Pons (tissue), 1 donor: Measurements from ENCODE around the gene IL27RA.

Source experiments
- DNase-seq: peaks from one replicate; pipeline ENCODE4 v3.0.0-alpha.2; 2016; ENCODE audit warnings: low spot score

Gene IL27RA

GRCh38 chr19:14031719-14032480 lies at the start of gene IL27RA:
Gene IL27RA (plus strand): TSS chr19:14031762. CDS start chr19:14031873, 111 bp downstream.
- DNase-seq: peak; percentile 8

DNA sequence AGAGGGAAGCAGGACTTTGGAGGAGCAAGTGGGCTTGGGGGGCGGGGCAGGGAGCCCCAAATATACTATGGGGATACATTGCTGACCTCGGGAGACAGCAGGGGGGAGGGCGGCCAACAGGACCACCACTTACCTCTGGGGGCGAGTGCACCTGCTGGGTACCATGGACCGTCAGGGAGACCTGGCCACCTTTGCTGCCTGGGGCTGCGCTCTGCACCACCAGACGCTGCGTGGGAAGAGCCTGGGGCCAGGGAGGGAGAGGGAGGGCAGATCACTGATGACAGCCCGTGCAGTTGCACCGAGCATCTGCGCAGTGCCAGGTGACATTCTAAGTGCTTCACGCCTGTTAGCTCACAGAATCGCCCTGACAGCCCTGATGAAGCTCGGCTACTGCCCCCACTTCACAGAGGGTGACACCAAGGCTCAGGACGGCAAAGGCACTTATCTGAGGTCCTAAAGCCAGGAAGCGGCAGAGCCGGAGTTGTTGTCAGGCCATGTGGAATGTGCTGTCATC lies 49.5 kb upstream of the IL27RA start:
- DNase-seq: no peak

- no peak for DNase-seq
Measured at GRCh38 chr19:13982773-13983172, 48.8 kb upstream of the IL27RA start.

GRCh38 chr19:13983213-13983889 lies 48.2 kb upstream of the IL27RA start:
- no peak for DNase-seq

DNA sequence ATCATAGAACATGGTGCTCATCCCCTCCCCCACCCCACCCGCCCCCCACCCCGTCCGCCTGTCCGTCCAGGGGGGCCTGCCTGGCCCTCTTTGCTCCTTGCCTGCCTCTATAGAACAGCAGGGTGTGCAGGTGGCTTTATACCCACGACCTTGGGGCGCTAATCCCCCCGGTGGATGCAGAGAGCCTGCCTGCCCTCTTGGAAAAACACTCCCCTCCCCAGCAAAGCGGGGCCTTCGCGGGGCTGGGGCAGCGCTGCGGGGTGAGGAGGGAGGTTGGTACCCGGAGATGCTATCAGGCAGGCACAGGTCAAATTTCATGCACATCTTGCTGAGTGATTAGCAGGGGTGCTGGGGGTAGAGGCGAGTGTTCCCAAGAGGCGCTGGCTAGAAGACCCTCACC lies 47.4 kb upstream of the IL27RA start:
- DNase-seq: no peak

GRCh38 chr19:13984875-13985741 lies 46.5 kb upstream of the IL27RA start:
- DNase-seq: no peak

- DNase-seq: no peak
Measured at GRCh38 chr19:13985771-13986347, 45.7 kb upstream of the IL27RA start.

- peak; percentile 73 for DNase-seq
Measured at GRCh38 chr19:13986348-13986904, 45.1 kb upstream of the IL27RA start.

GRCh38 chr19:13987101-13987890 lies 44.3 kb upstream of the IL27RA start:
- DNase-seq: peak; percentile 76

GRCh38 chr19:13989487-13989886 lies 42.1 kb upstream of the IL27RA start:
- DNase-seq: no peak

GRCh38 chr19:13990085-13990484 lies 41.5 kb upstream of the IL27RA start:
- DNase-seq: no peak

DNA sequence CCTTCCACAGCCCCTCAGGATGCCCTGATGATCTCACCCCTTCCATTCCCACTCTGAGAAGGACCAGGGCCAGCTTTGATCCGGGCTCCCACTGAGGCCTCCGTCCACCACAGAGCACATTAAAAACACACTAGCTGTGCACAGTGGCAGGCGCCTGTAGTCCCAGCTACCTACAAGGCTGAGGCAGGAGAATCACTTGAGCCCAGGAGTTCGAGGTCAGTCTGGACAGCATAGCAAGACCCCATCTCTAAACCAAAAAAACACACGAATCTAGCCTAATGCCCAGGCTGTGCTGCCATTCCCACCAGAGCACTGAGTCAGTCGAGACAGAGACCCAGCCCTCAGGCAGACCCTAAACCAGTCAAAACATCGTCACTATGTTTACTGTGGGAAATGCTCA lies 39.5 kb upstream of the IL27RA start:
- DNase-seq: no peak

GRCh38 chr19:13993590-13994300 lies 37.8 kb upstream of the IL27RA start:
- no peak for DNase-seq

DNA sequence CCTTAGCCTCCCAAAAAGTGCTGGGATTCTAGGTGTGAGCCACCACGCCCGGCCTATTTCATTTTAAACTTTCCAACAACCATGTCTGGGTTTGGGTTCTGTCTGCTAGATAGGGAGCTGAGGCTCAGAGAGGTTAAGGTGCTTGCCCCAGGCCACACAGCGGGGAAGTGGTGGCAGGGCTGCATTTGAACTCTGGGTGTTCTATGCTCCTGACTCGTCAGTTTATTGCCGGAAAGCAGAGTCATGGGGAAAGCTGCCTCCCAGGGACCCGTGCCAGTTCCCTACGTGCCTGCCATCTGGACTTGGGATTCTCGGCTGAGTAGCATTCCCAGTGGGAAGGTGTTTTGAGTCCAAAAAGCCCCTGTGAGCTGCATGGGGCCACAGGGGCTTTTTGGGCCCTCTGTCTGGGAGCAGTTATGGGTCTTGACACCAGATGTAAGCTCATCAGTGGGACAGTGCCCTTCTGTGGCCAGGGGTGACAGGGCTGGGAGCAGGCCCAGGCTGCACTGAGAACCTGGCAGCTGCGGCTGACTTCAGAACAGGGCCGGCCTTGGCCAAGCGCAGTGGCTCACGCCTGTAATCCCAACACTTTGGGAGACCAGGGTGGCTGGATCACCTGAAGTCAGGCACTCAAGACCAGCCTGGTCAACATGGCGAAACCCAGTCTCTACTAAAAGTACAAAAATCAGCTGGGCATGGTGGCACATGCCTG lies 36.4 kb upstream of the IL27RA start:
- peak; percentile 20 for DNase-seq

- DNase-seq: no peak
Measured at GRCh38 chr19:13995878-13996765, 35.4 kb upstream of the IL27RA start.

DNA sequence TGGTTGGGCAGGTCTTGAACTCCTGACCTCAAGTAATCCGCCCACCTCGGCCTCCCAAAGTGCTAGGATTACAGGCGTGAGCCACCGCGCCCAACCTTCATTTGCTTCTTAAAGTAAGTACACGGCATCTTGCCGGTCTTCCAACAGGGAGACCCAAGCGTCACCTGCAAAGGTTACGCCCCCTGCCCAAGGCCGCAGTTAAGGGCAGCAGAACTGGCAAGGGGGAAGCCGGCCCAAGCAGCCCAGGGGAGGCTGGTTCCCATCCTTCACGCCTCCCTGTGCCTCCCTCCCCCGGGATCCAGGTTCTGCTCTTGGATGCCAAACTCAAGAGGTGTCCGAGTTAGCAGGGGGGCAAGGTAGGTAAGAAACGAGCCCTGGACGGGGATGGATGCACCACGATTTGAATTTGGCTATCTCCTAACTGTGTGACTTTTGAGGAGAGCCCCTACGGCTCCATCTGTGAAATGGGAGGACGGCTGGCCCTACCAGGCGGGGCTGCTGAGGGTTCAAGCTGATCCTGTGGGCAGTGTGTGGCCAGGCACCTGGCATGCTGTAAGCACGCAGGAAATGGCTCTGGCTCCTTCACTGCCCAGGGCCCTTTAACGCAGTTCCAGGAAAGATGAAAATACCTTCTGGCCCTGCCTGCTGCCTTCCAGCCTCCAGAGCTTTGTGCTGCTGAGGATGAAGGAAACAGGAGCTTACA lies 34.5 kb upstream of the IL27RA start:
- no peak for DNase-seq

DNA sequence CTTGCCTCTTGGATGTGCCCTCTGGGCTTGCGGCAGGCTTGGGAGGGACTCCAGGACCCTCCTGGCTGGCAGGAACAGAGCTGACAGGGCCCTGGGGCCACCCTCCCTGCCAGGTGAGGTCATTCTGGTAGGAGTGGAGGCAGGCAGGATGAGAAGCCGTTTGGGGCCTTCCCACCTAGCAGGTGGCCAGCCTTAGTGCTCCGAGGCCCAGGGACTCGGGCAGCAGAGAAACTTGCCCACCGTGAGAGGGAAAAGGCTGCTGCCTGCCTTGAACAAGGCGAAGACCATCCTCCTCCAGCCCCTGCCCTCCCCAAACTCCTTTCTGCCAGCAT lies 34.0 kb upstream of the IL27RA start:
- DNase-seq: no peak

DNA sequence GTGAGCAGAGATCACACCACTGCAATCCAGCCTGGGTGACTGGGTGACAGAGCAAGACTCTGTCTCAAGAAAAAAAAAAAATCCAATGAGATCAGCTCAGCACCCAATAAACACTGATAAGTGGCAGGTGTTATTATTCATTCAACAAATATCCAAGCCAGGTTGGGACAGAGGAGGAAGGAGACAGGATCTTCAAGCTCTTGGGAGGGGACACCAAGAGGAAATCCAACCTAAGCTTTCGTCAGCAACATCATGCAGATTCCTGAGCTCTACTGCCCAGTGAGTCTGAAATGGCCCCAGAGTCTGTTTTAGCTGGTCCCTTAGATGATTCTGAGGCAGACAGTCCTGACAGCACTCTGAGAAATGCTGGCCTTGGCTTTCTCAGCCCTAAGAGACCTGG lies 33.1 kb upstream of the IL27RA start:
- DNase-seq: no peak
